Hepatocyte (in vitro differentiated cells): ENCODE results near the gene KCNA10.

Experiments used
- CTCF ChIP-seq: fragments of 200-600 bp; sonication (generic); IDR thresholded peaks from 2 replicates; pipeline ENCODE4 v1.5.1; 2016; ENCODE audit warnings: antibody characterized with exemption, mild to moderate bottlenecking; ENCODE audit not compliant: poor library complexity
- EZH2 ChIP-seq: fragments of 200-600 bp; sonication (generic); IDR thresholded peaks from 2 replicates; pipeline ENCODE4 v1.6.1; 2016; ENCODE audit warnings: antibody characterized with exemption, mild to moderate bottlenecking, borderline replicate concordance
- EZH2phosphoT487 ChIP-seq: fragments of 200-600 bp; sonication (generic); IDR thresholded peaks from one replicate; pipeline ENCODE4 v1.6.1; 2018; ENCODE audit warnings: antibody characterized with exemption, mild to moderate bottlenecking, low read depth, moderate library complexity; ENCODE audit not compliant: unreplicated experiment, severe bottlenecking

GRCh38 chr1:110489406-110489805 lies 29.6 kb downstream of the KCNA10 start:
- TF ChIP-seq CTCF (no peak), EZH2 (no peak), EZH2phosphoT487 (no peak)
